GM19025 (cell line): ENCODE data around the gene CCDC15.
"Not testable (repeated sequence)": the region's sequence is repeated elsewhere in the genome, so short reads cannot be mapped to it uniquely, and the experiment has no call there.

Experiments
- ATAC-seq: cut with Tn5 transposase; IDR thresholded peaks from one replicate; pipeline ENCODE4 v1.9.1; 2021; ENCODE audit warnings: mild to moderate bottlenecking, low read depth, moderate library complexity; ENCODE audit not compliant: unreplicated experiment

The CCDC15 gene

GRCh38 chr11:124987096-124987495, 33.1 kb downstream of the CCDC15 start:
- no peak for ATAC-seq

DNA sequence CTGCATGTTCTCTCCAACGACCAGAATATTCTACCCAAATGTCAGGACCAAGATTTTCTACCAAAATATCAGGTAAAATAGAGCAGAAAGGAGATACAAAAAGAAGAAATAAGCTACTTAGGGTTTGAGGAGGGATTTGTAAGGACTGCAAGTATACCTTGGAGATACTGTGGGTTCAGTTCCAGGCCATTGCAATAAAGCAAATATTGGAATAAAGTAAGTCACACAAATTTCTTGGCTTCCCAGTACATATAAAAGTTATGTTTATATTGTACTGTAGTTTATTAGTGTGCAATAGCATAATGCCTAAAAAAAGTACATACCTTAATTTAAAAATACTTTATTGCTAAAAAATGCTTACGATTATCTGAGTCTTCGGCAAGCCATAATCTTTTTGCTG, 34.1 kb downstream of the CCDC15 start:
- ATAC-seq: no peak

GRCh38 chr11:125001079-125001778, 47.2 kb downstream of the CCDC15 start:
- ATAC-seq: no peak

- no peak for ATAC-seq
These were observed 47.8 kb downstream of the CCDC15 start for GRCh38 chr11:125001849-125002248.

- no peak for ATAC-seq
These were observed 51.5 kb downstream of the CCDC15 start for GRCh38 chr11:125005491-125005890.

DNA sequence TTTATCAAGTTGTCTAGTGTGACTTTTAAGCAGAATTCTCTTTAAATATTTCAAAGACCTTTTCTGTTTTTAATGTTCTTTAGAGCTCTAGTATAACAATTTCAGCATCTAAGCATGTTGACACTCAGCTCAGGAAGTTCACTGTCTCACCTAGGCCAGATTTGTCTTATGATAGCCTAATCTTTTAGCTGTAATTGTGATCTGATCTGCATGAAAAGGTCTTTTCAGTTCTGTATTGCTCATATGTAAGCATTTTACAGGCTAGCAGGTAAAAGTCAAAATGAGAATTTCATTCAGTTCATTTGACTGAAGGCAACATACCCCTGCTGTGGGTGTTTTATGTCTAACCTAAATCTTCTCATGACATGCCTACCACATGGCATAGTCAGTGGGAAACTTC, 62.4 kb downstream of the CCDC15 start:
- no peak for ATAC-seq

DNA sequence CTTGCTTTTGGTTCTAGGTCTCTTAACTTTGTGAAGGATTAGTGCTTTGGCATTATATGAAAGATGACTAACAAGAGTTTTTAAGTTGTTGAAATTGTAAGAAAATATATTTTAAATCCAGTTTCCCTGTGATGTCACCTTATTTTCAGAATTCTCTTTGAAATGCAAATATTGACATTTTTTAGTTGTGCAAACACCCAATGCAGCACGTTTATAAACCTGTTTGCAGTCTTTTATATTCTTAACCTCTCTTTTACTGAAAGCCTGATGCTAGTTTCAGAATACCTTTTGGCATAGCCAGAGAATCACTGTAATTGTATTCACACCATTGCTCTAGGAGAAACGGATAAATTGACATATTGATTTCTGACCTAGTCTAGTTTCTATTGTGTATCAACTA, 66.3 kb downstream of the CCDC15 start:
- no peak for ATAC-seq

GRCh38 chr11:125022551-125022950, 68.5 kb downstream of the CCDC15 start:
- no peak for ATAC-seq

DNA sequence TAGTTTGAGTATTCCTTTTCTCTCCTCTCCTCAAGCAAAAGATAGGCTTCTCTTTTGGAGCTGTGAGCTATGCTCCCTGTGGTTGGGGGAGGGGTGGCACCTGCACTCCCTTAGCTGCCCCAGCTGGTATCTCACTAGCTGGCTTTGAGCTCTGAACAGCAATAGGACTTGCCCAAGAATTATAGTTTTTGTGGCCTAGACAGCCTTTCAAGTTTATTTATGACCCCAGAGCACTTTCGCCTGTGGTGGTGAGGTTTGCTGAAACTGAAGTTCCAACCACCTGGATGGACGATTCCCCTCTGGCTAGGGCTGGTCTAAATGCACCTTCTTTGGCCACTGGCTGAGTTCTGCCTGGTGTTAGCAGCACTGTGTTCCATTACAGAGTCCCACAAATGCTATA, 72.0 kb downstream of the CCDC15 start:
- no peak for ATAC-seq

DNA sequence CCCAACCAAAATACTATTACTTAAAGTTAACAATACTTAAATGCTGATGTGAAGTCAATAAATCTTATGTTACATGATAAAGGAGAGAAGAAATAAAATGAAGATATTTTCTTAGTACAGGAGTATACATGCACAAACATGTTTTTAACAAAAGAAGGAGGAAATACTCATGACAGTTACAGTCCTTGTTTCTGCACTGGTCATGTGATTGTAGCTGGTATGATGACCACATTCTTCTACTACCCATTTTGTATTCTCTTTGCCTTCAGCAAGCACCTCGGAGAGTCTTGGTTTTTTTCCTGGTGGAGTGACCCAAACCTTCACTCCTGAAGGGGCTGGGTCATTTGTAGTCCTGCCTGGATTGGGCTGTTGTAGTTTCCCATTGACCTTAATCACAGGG, 75.4 kb downstream of the CCDC15 start:
- not testable (repeated sequence) for ATAC-seq

DNA sequence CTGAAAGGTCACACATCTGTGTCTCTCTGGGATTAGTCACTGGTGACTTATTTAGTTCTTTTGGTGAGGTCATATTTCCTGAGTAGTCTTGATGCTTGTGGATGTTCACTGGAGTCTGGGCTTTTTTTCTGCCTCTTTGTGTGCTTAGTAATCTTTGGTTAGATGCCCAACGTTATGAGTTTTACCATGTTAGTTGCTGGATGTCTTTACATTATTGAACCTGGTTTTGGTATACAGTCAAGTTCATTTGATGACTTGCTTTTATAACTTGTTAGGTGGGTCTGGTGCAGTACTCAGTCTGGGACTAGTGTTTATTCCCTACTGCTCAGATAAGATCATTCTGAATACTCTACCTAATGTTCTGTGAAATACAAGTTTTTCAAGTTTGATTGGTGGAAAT, 82.9 kb downstream of the CCDC15 start:
- ATAC-seq: no peak

GRCh38 chr11:125049164-125049792, 95.3 kb downstream of the CCDC15 start:
- ATAC-seq: no peak

DNA sequence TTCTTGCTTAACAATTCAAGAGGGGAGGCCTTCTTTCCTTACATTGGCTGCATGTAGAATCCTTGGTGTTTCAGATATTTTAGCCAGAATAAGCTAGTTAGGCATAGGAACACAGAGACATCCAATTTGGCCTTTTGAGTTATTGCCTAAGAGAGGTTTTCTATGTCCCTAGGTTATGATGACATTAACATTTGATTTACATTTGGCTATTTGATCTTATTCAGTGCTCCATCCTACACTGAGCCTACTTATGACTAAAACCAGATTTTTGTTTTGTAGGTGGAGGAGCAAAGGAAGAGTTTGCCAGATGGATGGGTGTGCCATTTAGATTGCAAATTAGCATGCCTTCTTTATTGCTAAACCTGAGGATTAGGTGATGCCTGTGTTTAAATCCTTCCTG, 98.0 kb downstream of the CCDC15 start:
- no peak for ATAC-seq

DNA sequence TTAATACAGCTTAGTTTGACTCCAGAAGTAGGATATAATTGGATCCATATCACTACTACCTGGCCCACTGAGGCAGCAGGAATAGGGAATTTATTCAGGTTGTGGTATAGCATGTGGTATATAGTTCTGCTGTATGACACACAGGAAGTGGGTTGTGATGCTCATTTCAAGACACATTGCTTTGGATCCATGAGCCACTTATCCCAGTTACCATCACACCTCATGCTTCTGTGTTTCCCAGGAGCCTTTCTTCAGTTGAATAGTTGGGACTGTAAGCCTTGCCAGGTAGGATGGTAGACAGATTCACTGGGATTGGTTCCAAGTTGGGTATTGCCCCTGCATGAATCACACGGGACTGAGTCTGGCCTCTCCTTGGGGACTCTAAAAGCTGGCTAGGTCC, 99.2 kb downstream of the CCDC15 start:
- no peak for ATAC-seq

- no peak for ATAC-seq
These were observed 101.2 kb downstream of the CCDC15 start for GRCh38 chr11:125055107-125055715.

GRCh38 chr11:125056111-125056510, 102.1 kb downstream of the CCDC15 start:
- ATAC-seq: not testable (repeated sequence)

DNA sequence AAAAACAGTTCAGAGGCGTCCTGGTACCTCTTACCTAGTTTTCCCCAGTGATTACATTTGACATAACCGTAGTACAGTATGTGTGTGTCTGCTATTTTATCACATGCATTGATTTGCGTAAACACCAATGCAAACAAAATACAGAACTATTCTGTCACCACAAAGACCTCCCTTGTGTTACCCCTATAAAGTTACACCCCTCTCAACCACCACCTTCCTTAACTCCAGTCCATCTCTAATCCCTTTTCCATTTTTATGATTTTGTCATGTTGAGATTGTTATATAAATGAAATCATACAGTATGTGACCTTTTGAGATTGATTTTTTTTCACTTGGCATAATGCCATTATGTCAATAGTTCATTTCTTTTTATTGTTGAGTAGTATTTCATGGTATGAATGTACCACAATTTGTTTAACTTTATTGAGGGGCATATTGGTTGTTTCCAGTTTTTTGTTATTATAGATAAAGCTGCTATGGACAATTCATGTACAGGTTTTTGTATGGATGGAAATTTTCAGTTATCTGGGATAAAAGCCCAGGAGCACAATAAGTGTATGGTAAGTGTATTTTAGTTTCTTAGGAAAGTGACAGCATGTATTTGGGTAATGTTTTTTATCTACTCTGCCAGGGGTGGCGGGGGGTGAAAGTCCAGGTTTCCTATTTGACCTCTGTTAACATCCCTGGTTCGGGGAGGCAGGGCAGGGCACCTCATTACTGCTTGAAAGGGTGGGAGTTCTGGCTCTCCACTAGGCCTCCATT, 103.1 kb downstream of the CCDC15 start:
- no peak for ATAC-seq

DNA sequence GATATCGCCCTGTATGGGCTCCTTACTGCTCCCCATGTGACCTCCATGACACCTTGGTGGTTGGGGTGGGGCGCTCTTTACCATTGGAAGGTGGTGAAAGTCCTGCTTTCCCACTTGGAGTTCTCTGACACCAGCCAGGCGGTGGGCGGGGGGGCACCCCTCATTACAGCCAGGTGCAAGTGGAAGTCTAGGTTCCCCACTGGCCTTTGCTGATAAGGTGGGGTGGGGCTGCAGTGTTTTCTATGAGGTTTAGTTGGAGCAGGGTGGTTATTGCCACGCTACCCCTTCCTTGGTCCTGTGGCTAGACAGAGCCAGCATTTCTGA, 103.7 kb downstream of the CCDC15 start:
- ATAC-seq: no peak

GRCh38 chr11:125061281-125061680, 107.3 kb downstream of the CCDC15 start:
- no peak for ATAC-seq

DNA sequence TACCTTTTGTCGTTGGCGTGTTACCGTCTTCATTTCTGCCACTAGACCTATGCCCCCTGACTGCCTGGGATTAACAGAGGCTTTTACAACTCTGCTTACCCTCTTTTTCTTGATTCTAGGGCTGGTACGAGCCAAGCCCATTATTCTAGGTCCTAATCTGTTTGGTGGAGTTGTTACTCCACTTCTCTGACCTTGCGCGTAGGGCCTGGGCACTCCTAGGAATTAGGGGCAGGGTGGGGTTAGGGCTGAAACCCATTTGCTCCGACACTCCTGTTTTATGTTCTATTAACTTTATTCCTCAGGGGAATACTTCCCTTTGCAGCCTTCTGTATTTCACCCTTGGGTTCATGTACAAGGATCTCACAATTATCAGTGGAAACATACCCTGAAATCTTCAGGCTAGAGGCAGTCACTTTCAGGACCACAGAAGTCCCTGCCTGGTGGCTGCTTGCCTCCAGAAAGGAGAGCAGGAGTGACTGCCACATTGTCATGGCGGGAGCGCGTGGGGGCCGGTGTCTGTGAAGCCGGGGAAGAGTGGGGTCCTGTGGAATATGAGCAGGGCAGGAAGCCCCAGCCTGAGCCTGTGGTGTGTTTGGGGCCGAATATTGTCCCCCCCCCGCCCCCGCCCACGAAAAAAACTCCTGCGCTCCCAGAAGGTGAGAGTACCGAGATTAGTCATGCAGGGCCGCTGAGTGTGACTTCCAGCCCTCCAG, 108.4 kb downstream of the CCDC15 start:
- peak; percentile 1 for ATAC-seq

- peak; percentile 81 for ATAC-seq
These were observed 109.0 kb downstream of the CCDC15 start, which contains the start of gene SLC37A2 for GRCh38 chr11:125062931-125063428. SLC37A2 (plus strand) TSS chr11:125063305; CDS start chr11:125063368, 63 bp downstream.
